HL-60/S4 treated with retinoic acid at 250 ng/mL for 4 days and 3 days (cell line): Measurements from ENCODE around the gene IL16.

Experiments used
- in situ Hi-C: fragments of 300-500 bp; cut with MboI; formaldehyde crosslinking; loops from 2 replicates; pipeline ENCODE4 v1.7.0; 2022; ENCODE audit warnings: low sequenced_read_pairs

The IL16 gene

GRCh38 chr15:81271761-81272644 is 75.3 kb downstream of the IL16 start:
- in situ Hi-C loops: loop anchor here (25.0 kb wide), 2 partner anchors 160 to 810 kb away; no protein-coding TSS in a partner anchor

- in situ Hi-C loops: loop anchor here (25.0 kb wide), 2 partner anchors 161 to 811 kb away; no protein-coding TSS in a partner anchor
Measured at GRCh38 chr15:81273200-81273599, 76.5 kb downstream of the IL16 start.

GRCh38 chr15:81273855-81274254 is 77.2 kb downstream of the IL16 start:
- in situ Hi-C loops: loop anchor here (25.0 kb wide), 2 partner anchors 162 to 812 kb away; no protein-coding TSS in a partner anchor

- in situ Hi-C loops: loop anchor here (25.0 kb wide), 2 partner anchors 162 to 812 kb away; no protein-coding TSS in a partner anchor
Measured at GRCh38 chr15:81274255-81274654, 77.6 kb downstream of the IL16 start.

- in situ Hi-C loops: loop anchor here (25.0 kb wide), 2 partner anchors 163 to 813 kb away; no protein-coding TSS in a partner anchor
Measured at GRCh38 chr15:81274931-81275707, 78.4 kb downstream of the IL16 start.

- in situ Hi-C loops: no loop called here
Measured at GRCh38 chr15:81275711-81276392, 79.2 kb downstream of the IL16 start.

GRCh38 chr15:81276967-81277366 is 80.3 kb downstream of the IL16 start:
- in situ Hi-C loops: no loop called here

GRCh38 chr15:81277851-81278250 is 81.2 kb downstream of the IL16 start:
- in situ Hi-C loops: no loop called here

- in situ Hi-C loops: no loop called here
Measured at GRCh38 chr15:81278306-81279029, 81.8 kb downstream of the IL16 start.

- in situ Hi-C loops: no loop called here
Measured at GRCh38 chr15:81279621-81280485, 83.2 kb downstream of the IL16 start.

- in situ Hi-C loops: no loop called here
Measured at GRCh38 chr15:81280696-81281455, 84.2 kb downstream of the IL16 start.

- in situ Hi-C loops: no loop called here
Measured at GRCh38 chr15:81281456-81281735, 84.7 kb downstream of the IL16 start.

- in situ Hi-C loops: no loop called here
Measured at GRCh38 chr15:81281766-81282605, 85.3 kb downstream of the IL16 start.

GRCh38 chr15:81282606-81282895 is 85.9 kb downstream of the IL16 start:
- in situ Hi-C loops: no loop called here

GRCh38 chr15:81282911-81283310 is 86.2 kb downstream of the IL16 start:
- in situ Hi-C loops: no loop called here

GRCh38 chr15:81284256-81285031 is 87.8 kb downstream of the IL16 start:
- in situ Hi-C loops: no loop called here

GRCh38 chr15:81285461-81285860 is 88.8 kb downstream of the IL16 start:
- in situ Hi-C loops: no loop called here
